BJ (cell line): ENCODE results near the gene RAB3B. TPM values are rescaled to one million over a fixed set of nuclear protein-coding genes. Genes with fewer than 3 reads are reported as not detected.

Experiments used
- CTCF ChIA-PET: fragments of 350-600 bp; formaldehyde crosslinking; extraction: SDS; loops from one replicate; lab custom pipeline; 2021; ENCODE audit warnings: antibody characterized with exemption, inconsistent platforms; lab: Yijun Ruan, JAX
- POLR2A ChIA-PET: fragments of 300-600 bp; sonication (Branson Sonifier 250); formaldehyde crosslinking; extraction: SDS; loops from one replicate; lab custom pipeline; 2021; ENCODE audit warnings: antibody characterized with exemption; lab: Charles Lee
- DNase-seq: peaks from one replicate; pipeline ENCODE4 v3.0.0-alpha.2; 2011; ENCODE audit warnings: low read depth
- H3K27me3 ChIP-seq: 2 replicates; pipeline ENCODE4 v1.6.0; 2011; ENCODE audit warnings: low read length; ENCODE audit not compliant: control insufficient read depth, insufficient read depth
- H3K36me3 ChIP-seq: 2 replicates; pipeline ENCODE4 v1.5.1; 2011; ENCODE audit warnings: low read length; ENCODE audit not compliant: control insufficient read depth, insufficient read depth
- H3K4me3 ChIP-seq: 2 replicates; pipeline ENCODE4 v1.5.1; 2011; ENCODE audit warnings: low read depth, mild to moderate bottlenecking, control low read depth, low read length
- polyA plus RNA-seq: library from polyadenylated mRNA; depleted of rRNA; stranded (reverse); fragments of >200 nt; gene quantifications from 2 replicates; pipeline ENCODE4 v1.2.3, GENCODE V29; 2011
- TF ChIP-seq, protein P1 (sequence below): IDR thresholded peaks from 2 replicates; pipeline ENCODE4 v1.5.1; 2011; ENCODE audit warnings: low read depth, mild to moderate bottlenecking, control low read depth, inconsistent platforms, low read length, moderate library complexity; ENCODE audit not compliant: insufficient read depth

RAB3B gene
- polyA plus RNA-seq, 1 experiment = 27.4 TPM

DNA sequence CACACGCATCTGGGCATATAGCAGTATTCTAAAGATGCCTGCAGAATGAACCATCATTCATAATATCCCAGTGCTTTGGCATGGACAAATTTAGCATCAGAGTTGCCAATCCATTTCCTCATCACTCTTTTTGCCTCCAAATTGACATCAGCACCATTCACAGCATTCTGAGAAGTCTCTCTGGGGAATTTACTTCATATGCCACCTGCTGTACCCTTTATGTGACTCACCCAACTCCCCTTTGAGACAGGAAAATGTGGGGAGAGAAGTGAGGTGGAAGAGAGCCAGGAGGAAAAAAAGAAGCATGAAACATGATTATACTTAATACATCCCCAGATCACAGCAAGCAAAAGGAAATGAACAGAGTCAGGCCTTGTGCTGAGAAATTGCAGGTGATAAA, 37.4 kb downstream of the RAB3B start:
- CTCF ChIA-PET = interaction anchor here (0.9 kb wide), 1 partner anchor 56 kb away, joined by 3 read pairs; no protein-coding TSS in a partner anchor

DNA sequence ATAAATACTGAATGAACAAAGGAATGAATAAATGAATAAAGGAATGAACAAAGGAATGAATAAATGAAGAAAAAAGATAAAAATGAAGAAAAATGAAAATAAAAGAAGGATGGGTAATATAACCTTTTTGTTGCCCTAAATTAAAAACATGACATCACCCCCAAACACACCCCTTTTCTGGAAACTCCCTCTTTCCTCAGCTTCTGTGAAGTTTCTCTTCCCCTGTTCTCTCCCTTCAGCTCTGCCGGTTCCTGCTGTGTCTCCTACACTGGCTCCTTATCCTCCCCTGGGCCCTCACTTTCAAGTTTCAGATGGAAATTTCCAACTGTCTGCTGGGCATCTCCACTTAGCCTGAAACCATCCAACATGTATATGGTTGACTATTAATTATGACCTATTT, 37.9 kb downstream of the RAB3B start:
- TF ChIP-seq, protein P1, sequence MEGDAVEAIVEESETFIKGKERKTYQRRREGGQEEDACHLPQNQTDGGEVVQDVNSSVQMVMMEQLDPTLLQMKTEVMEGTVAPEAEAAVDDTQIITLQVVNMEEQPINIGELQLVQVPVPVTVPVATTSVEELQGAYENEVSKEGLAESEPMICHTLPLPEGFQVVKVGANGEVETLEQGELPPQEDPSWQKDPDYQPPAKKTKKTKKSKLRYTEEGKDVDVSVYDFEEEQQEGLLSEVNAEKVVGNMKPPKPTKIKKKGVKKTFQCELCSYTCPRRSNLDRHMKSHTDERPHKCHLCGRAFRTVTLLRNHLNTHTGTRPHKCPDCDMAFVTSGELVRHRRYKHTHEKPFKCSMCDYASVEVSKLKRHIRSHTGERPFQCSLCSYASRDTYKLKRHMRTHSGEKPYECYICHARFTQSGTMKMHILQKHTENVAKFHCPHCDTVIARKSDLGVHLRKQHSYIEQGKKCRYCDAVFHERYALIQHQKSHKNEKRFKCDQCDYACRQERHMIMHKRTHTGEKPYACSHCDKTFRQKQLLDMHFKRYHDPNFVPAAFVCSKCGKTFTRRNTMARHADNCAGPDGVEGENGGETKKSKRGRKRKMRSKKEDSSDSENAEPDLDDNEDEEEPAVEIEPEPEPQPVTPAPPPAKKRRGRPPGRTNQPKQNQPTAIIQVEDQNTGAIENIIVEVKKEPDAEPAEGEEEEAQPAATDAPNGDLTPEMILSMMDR = no peak
- ChIA-PET CTCF (no interaction called here), POLR2A (no interaction called here)
- Histone ChIP-seq H3K36me3 (peaks cover 9% of the 10 kb centered on the region), H3K27me3 (no peaks in the 10 kb centered on the region), H3K4me3 (no peak overlapping the region)
- no peak for DNase-seq

More for the DNA sequence above, 37.4 kb downstream of the RAB3B start:
- TF ChIP-seq, protein P1 = no peak
- POLR2A ChIA-PET = no interaction called here
- H3K36me3 ChIP-seq = peaks cover 11% of the 10 kb centered on the region
- H3K4me3 ChIP-seq = no peak overlapping the region
- H3K27me3 ChIP-seq = no peaks in the 10 kb centered on the region
- no peak for DNase-seq

DNA sequence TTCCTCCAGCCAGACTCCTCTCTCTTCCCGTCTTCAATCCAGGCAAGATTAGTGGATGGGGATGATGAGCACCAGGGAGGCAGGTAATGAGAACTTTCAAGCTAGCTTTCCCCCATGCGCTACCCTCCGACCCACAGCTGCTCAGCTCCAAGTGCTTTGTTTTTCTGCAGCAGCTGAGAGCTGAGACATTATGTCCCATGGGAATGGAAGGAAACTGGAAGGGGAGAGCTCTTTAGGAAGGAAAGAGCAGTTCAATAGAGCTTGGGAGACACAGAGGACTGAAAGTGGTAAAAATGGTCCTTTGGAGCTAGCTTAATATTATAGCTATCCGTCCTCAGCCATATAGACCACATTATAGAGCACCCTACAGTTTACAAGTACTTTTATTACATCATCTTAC, 39.8 kb downstream of the RAB3B start:
- Histone ChIP-seq H3K4me3 (no peak overlapping the region), H3K36me3 (peaks cover 9% of the 10 kb centered on the region), H3K27me3 (no peaks in the 10 kb centered on the region)
- TF ChIP-seq, protein P1 = no peak
- ChIA-PET POLR2A (no interaction called here), CTCF (interaction anchor here (0.8 kb wide), 1 partner anchor 10 kb away, joined by 4 read pairs; no protein-coding TSS in a partner anchor)
- no peak for DNase-seq

DNA sequence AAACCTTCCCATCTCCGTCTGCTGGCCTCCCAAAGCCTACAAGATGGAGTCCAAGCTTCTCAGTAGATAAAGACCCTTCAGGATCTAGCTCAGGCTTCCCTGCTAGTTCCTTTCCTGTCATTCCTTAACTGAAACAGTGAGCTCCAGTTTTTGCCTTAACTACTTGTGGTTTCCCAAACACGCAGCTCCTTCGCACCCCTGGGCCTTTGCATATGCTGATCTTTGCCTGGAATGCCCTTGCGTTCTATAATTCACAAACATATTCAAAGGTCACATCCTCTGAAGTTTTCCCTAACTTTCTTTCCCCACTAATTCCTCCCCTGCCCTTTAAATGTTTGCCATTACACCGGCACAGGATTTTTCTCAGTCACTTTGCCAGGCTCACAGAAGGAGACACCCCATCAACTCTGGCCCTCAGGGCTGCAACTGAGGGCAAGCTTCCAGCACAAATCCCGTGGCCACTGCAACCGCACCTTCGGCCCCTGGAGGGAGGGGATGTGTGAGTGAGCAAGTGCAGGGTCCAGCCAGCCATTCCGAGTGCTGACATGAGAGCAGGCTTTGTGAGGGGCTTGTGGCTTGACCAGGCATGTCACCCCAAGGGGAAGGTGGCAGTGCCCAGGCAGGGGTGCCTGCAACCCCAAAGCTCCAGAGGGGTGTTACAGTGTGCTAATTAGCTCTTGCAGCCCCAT, 41.3 kb downstream of the RAB3B start:
- no peak for DNase-seq
- CTCF ChIA-PET = interaction anchor here (1.3 kb wide), 2 partner anchors 11 to 49 kb away, joined by 3 read pairs; no protein-coding TSS in a partner anchor
- POLR2A ChIA-PET = no interaction called here

DNA sequence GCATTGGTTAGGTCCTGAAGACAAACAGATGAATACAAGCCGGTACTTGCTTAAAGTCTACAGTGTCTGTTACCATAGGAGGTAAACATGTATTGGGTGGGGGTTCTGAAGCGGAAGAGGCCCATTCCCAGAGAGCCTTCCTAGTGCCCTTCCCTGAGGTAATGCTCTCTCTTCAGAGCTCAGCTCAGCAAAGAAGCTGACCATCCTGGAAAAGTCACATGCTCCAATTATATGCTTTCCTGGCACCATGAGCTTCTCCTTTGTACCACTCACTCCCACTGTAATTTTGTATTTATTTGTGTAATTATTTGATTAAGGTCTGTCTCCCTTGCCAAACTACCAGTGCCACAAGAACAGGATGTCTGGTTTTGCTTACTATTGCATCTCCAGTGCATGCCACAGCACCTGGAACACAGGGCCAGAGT, 42.0 kb downstream of the RAB3B start:
- Histone ChIP-seq H3K27me3 (no peaks in the 10 kb centered on the region), H3K4me3 (no peak overlapping the region), H3K36me3 (peaks cover 6% of the 10 kb centered on the region; the same call in 1 of the 2 replicates)
- ChIA-PET CTCF (interaction anchor here (1.3 kb wide), 1 partner anchor 49 kb away, joined by 3 read pairs; no protein-coding TSS in a partner anchor), POLR2A (no interaction called here)
- TF ChIP-seq, protein P1 = no peak
- DNase-seq = no peak

More for the DNA sequence above, 41.3 kb downstream of the RAB3B start:
- H3K36me3 ChIP-seq = peaks cover 6% of the 10 kb centered on the region; the same call in 1 of the 2 replicates
- H3K27me3 ChIP-seq = no peaks in the 10 kb centered on the region
- TF ChIP-seq, protein P1 = no peak
- no peak overlapping the region for H3K4me3 ChIP-seq
